CMK (cell line): ENCODE results near the gene FSHR.

ENCODE experiments used
- DNase-seq: peaks from one replicate; pipeline ENCODE4 v3.0.0-alpha.2; 2010; ENCODE audit warnings: low read depth

The FSHR gene

GRCh38 chr2:49032126-49032525 lies 122.2 kb downstream of the FSHR start:
- DNase-seq = no peak

- no peak for DNase-seq
Measured at GRCh38 chr2:49029406-49029805, 124.9 kb downstream of the FSHR start.

- no peak for DNase-seq
Measured at GRCh38 chr2:49028101-49028500, 126.2 kb downstream of the FSHR start.

GRCh38 chr2:49026706-49027105 lies 127.6 kb downstream of the FSHR start:
- no peak for DNase-seq

GRCh38 chr2:49021271-49021670 lies 133.0 kb downstream of the FSHR start:
- no peak for DNase-seq

GRCh38 chr2:49005261-49005660 lies 149.1 kb downstream of the FSHR start:
- no peak for DNase-seq

- no peak for DNase-seq
Measured at GRCh38 chr2:49004036-49004626, 150.2 kb downstream of the FSHR start.

- DNase-seq = no peak
Measured at GRCh38 chr2:49003201-49003600, 151.1 kb downstream of the FSHR start.

GRCh38 chr2:49002750-49003149 lies 151.6 kb downstream of the FSHR start:
- no peak for DNase-seq

- no peak for DNase-seq
Measured at GRCh38 chr2:49000695-49001094, 153.6 kb downstream of the FSHR start.

- DNase-seq = no peak
Measured at GRCh38 chr2:48998449-48998848, 155.9 kb downstream of the FSHR start.

GRCh38 chr2:48993576-48993975 lies 160.7 kb downstream of the FSHR start:
- no peak for DNase-seq

GRCh38 chr2:48991415-48992131 lies 162.7 kb downstream of the FSHR start:
- no peak for DNase-seq

- no peak for DNase-seq
Measured at GRCh38 chr2:48984922-48985321, 169.4 kb downstream of the FSHR start.

GRCh38 chr2:48983551-48983950 lies 170.8 kb downstream of the FSHR start:
- no peak for DNase-seq

- DNase-seq = no peak
Measured at GRCh38 chr2:48982887-48983435, 171.4 kb downstream of the FSHR start.

- no peak for DNase-seq
Measured at GRCh38 chr2:48980846-48981245, 173.5 kb downstream of the FSHR start.

- no peak for DNase-seq
Measured at GRCh38 chr2:48979691-48980090, 174.6 kb downstream of the FSHR start.

GRCh38 chr2:48978131-48978530 lies 176.2 kb downstream of the FSHR start:
- DNase-seq = no peak

GRCh38 chr2:48971801-48972200 lies 182.5 kb downstream of the FSHR start:
- no peak for DNase-seq

GRCh38 chr2:48968011-48968410 lies 186.3 kb downstream of the FSHR start:
- no peak for DNase-seq

GRCh38 chr2:48965204-48965603 lies 189.1 kb downstream of the FSHR start:
- no peak for DNase-seq

- DNase-seq = no peak
Measured at GRCh38 chr2:48961009-48961408, 193.3 kb downstream of the FSHR start.

GRCh38 chr2:48954935-48955334 lies 199.4 kb downstream of the FSHR start:
- DNase-seq = no peak
